ENCODE measurements around the gene PDE9A. TPM values are rescaled to one million over a fixed set of nuclear protein-coding genes. Genes with fewer than 3 reads are reported as not detected.

PDE9A gene
- total and polyA plus RNA-seq, 4 experiments from 2014 or later, result 2.2 to 9.2 (median 5.3) TPM

GRCh38 chr21:42617486-42617885 is 35.9 kb upstream of the PDE9A start:
- no peak overlapping the region for H3K27ac ChIP-seq (ENCODE audit: low read depth, low read length)
- no peaks in the 10 kb centered on the region for H3K36me3 ChIP-seq (ENCODE audit: insufficient read depth, low read length)
- H3K27me3 ChIP-seq (ENCODE audit: insufficient read depth, low read length), result no peaks in the 10 kb centered on the region
- H3K4me1 Mint-ChIP-seq, result peaks cover 3 to 15% (median 6%) of the 10 kb centered on the region in 4 donors
- no peaks in the 10 kb centered on the region for H3K9me3 ChIP-seq (ENCODE audit: control insufficient read depth in 1 of 2, low read length in 2 of 2)
- H3K4me1 ChIP-seq (ENCODE audit: insufficient read depth, low read length), result peaks cover 35% of the 10 kb centered on the region
- no peak overlapping the region for H3K27ac Mint-ChIP-seq
- intact Hi-C loops (cut with micrococcal nuclease), result loop anchor here (5.0 kb wide), 1 partner anchor 215 kb away; no protein-coding TSS in a partner anchor
- ChIA-PET CTCF (ENCODE audit: partially characterized antibody) (no interaction called here), POLR2A (ENCODE audit: partially characterized antibody) (no interaction called here)
- H3K36me3 Mint-ChIP-seq, result no peaks in the 10 kb centered on the region
- no peak overlapping the region for H3K4me3 Mint-ChIP-seq
- DNase-seq, result no peak
- H3K9me3 Mint-ChIP-seq, result peaks cover 0 to 7% (median under 1%) of the 10 kb centered on the region in 8 donors
- H3K27me3 Mint-ChIP-seq, result peaks cover 0 to 4% of the 10 kb centered on the region in 2 donors
- no peak overlapping the region for H3K4me3 ChIP-seq (ENCODE audit: low read length in 2 of 2)

GRCh38 chr21:42618707-42619102 is 34.7 kb upstream of the PDE9A start:
- no peak for DNase-seq
- Histone ChIP-seq H3K36me3 (ENCODE audit: insufficient read depth, low read length) (no peaks in the 10 kb centered on the region), H3K4me1 (ENCODE audit: insufficient read depth, low read length) (peaks cover 33% of the 10 kb centered on the region), H3K4me3 (ENCODE audit: low read length in 2 of 2) (no peak overlapping the region), H3K27me3 (ENCODE audit: insufficient read depth, low read length) (no peaks in the 10 kb centered on the region), H3K9me3 (ENCODE audit: control insufficient read depth in 1 of 2, low read length in 2 of 2) (no peaks in the 10 kb centered on the region), H3K27ac (ENCODE audit: low read depth, low read length) (no peak overlapping the region)
- ChIA-PET CTCF (ENCODE audit: partially characterized antibody) (no interaction called here), POLR2A (ENCODE audit: partially characterized antibody) (no interaction called here)
- Mint-ChIP-seq H3K4me3 (peak overlapping the region in 1 of 8 donors; percentile 3), H3K36me3 (no peaks in the 10 kb centered on the region), H3K9me3 (no peaks in the 10 kb centered on the region), H3K27ac (peak overlapping the region in 1 of 7 donors; percentile 36), H3K27me3 (peaks cover under 1 to 4% of the 10 kb centered on the region in 2 donors), H3K4me1 (peaks cover 0 to 9% (median 5%) of the 10 kb centered on the region in 4 donors)
- intact Hi-C loops (cut with micrococcal nuclease), result loop anchor here (5.0 kb wide), 1 partner anchor 214 kb away; no protein-coding TSS in a partner anchor

GRCh38 chr21:42619166-42619565 is 34.3 kb upstream of the PDE9A start:
- H3K9me3 ChIP-seq (ENCODE audit: control insufficient read depth in 1 of 2, low read length in 2 of 2), result no peaks in the 10 kb centered on the region
- ChIA-PET POLR2A (ENCODE audit: partially characterized antibody) (no interaction called here), CTCF (ENCODE audit: partially characterized antibody) (no interaction called here)
- peaks cover 2 to 7% of the 10 kb centered on the region in 2 donors for H3K27me3 Mint-ChIP-seq
- H3K4me1 ChIP-seq (ENCODE audit: insufficient read depth, low read length), result peaks cover 28% of the 10 kb centered on the region
- no peaks in the 10 kb centered on the region for H3K36me3 Mint-ChIP-seq
- H3K4me3 Mint-ChIP-seq, result no peak overlapping the region
- no peaks in the 10 kb centered on the region for H3K27me3 ChIP-seq (ENCODE audit: insufficient read depth, low read length)
- DNase-seq, result no peak
- no peaks in the 10 kb centered on the region for H3K36me3 ChIP-seq (ENCODE audit: insufficient read depth, low read length)
- no peak overlapping the region for H3K4me3 ChIP-seq (ENCODE audit: low read length in 2 of 2)
- H3K27ac Mint-ChIP-seq, result peak overlapping the region in 1 of 7 donors; percentile 36
- H3K27ac ChIP-seq (ENCODE audit: low read depth, low read length), result no peak overlapping the region
- H3K4me1 Mint-ChIP-seq, result peaks cover 0 to 8% (median 4%) of the 10 kb centered on the region in 4 donors
- H3K9me3 Mint-ChIP-seq, result no peaks in the 10 kb centered on the region
- intact Hi-C loops (cut with micrococcal nuclease), result loop anchor here (5.0 kb wide), 1 partner anchor 213 kb away; no protein-coding TSS in a partner anchor

- H3K27me3 Mint-ChIP-seq, result peaks cover 4 to 7% of the 10 kb centered on the region in 2 donors
- H3K36me3 Mint-ChIP-seq, result no peaks in the 10 kb centered on the region
- H3K27me3 ChIP-seq (ENCODE audit: insufficient read depth, low read length), result no peaks in the 10 kb centered on the region
- ChIA-PET CTCF (ENCODE audit: partially characterized antibody) (no interaction called here), POLR2A (ENCODE audit: partially characterized antibody) (no interaction called here)
- intact Hi-C loops (cut with micrococcal nuclease), result loop anchor here (5.0 kb wide), 1 partner anchor 212 kb away; no protein-coding TSS in a partner anchor
- no peaks in the 10 kb centered on the region for H3K36me3 ChIP-seq (ENCODE audit: insufficient read depth, low read length)
- no peaks in the 10 kb centered on the region for H3K9me3 ChIP-seq (ENCODE audit: control insufficient read depth in 1 of 2, low read length in 2 of 2)
- no peaks in the 10 kb centered on the region for H3K9me3 Mint-ChIP-seq
- H3K27ac Mint-ChIP-seq, result no peak overlapping the region
- no peak overlapping the region for H3K4me3 Mint-ChIP-seq
- no peak overlapping the region for H3K27ac ChIP-seq (ENCODE audit: low read depth, low read length)
- H3K4me1 ChIP-seq (ENCODE audit: insufficient read depth, low read length), result peaks cover 21% of the 10 kb centered on the region
- H3K4me1 Mint-ChIP-seq, result peaks cover 0 to 3% (median 1%) of the 10 kb centered on the region in 4 donors
- no peak overlapping the region for H3K4me3 ChIP-seq (ENCODE audit: low read length in 2 of 2)
- DNase-seq, result no peak
Observed at GRCh38 chr21:42619841-42620240, 33.6 kb upstream of the PDE9A start.

- CTCF ChIA-PET (ENCODE audit: partially characterized antibody), result no interaction called here
Observed at GRCh38 chr21:42621166-42621818, 32.1 kb upstream of the PDE9A start.

GRCh38 chr21:42621819-42622177 is 31.6 kb upstream of the PDE9A start:
- Mint-ChIP-seq H3K4me3 (no peak overlapping the region), H3K9me3 (no peaks in the 10 kb centered on the region), H3K27ac (no peak overlapping the region), H3K27me3 (peaks cover 6 to 8% of the 10 kb centered on the region in 2 donors), H3K36me3 (no peaks in the 10 kb centered on the region), H3K4me1 (peaks cover 0 to 3% (median under 1%) of the 10 kb centered on the region in 4 donors)
- no peak overlapping the region for H3K27ac ChIP-seq (ENCODE audit: low read depth, low read length)
- no peak for DNase-seq
- ChIA-PET CTCF (ENCODE audit: partially characterized antibody) (no interaction called here), POLR2A (ENCODE audit: partially characterized antibody) (no interaction called here)
- intact Hi-C loops (cut with micrococcal nuclease), result no loop called here
- no peaks in the 10 kb centered on the region for H3K27me3 ChIP-seq (ENCODE audit: insufficient read depth, low read length)
- H3K9me3 ChIP-seq (ENCODE audit: control insufficient read depth in 1 of 2, low read length in 2 of 2), result no peaks in the 10 kb centered on the region
- no peaks in the 10 kb centered on the region for H3K36me3 ChIP-seq (ENCODE audit: insufficient read depth, low read length)
- no peak overlapping the region for H3K4me3 ChIP-seq (ENCODE audit: low read length in 2 of 2)
- H3K4me1 ChIP-seq (ENCODE audit: insufficient read depth, low read length), result peaks cover 2% of the 10 kb centered on the region

More at GRCh38 chr21:42621166-42621818, 32.1 kb upstream of the PDE9A start:
- Histone ChIP-seq H3K9me3 (ENCODE audit: control insufficient read depth in 1 of 2, low read length in 2 of 2) (no peaks in the 10 kb centered on the region), H3K27ac (ENCODE audit: low read depth, low read length) (no peak overlapping the region), H3K4me3 (ENCODE audit: low read length in 2 of 2) (no peak overlapping the region), H3K36me3 (ENCODE audit: insufficient read depth, low read length) (no peaks in the 10 kb centered on the region), H3K27me3 (ENCODE audit: insufficient read depth, low read length) (no peaks in the 10 kb centered on the region), H3K4me1 (ENCODE audit: insufficient read depth, low read length) (peaks cover 7% of the 10 kb centered on the region)
- H3K4me1 Mint-ChIP-seq, result peaks cover 0 to 3% (median 1%) of the 10 kb centered on the region in 4 donors
- POLR2A ChIA-PET (ENCODE audit: partially characterized antibody), result no interaction called here
- H3K9me3 Mint-ChIP-seq, result no peaks in the 10 kb centered on the region
- DNase-seq, result no peak
- no peaks in the 10 kb centered on the region for H3K36me3 Mint-ChIP-seq
- intact Hi-C loops (cut with micrococcal nuclease), result no loop called here
- no peak overlapping the region for H3K4me3 Mint-ChIP-seq
- H3K27me3 Mint-ChIP-seq, result peaks cover 4 to 8% of the 10 kb centered on the region in 2 donors
- no peak overlapping the region for H3K27ac Mint-ChIP-seq

- ChIA-PET POLR2A (ENCODE audit: partially characterized antibody) (no interaction called here), CTCF (ENCODE audit: partially characterized antibody) (no interaction called here)
- Mint-ChIP-seq H3K9me3 (no peaks in the 10 kb centered on the region), H3K27ac (no peak overlapping the region), H3K4me1 (peaks cover 0 to 3% (median 0%) of the 10 kb centered on the region in 4 donors), H3K4me3 (no peak overlapping the region), H3K36me3 (no peaks in the 10 kb centered on the region), H3K27me3 (peaks cover 8 to 10% of the 10 kb centered on the region in 2 donors)
- no peak overlapping the region for H3K4me3 ChIP-seq (ENCODE audit: low read length in 2 of 2)
- H3K36me3 ChIP-seq (ENCODE audit: insufficient read depth, low read length), result no peaks in the 10 kb centered on the region
- intact Hi-C loops (cut with micrococcal nuclease), result no loop called here
- no peak overlapping the region for H3K27ac ChIP-seq (ENCODE audit: low read depth, low read length)
- no peaks in the 10 kb centered on the region for H3K9me3 ChIP-seq (ENCODE audit: control insufficient read depth in 1 of 2, low read length in 2 of 2)
- no peak for DNase-seq
- no peaks in the 10 kb centered on the region for H3K4me1 ChIP-seq (ENCODE audit: insufficient read depth, low read length)
- no peaks in the 10 kb centered on the region for H3K27me3 ChIP-seq (ENCODE audit: insufficient read depth, low read length)
Observed at GRCh38 chr21:42622284-42622683, 31.1 kb upstream of the PDE9A start.
